A549 treated with DMSO at 1 μM for 4 hours (cell line): ENCODE results near the gene UCKL1. TPM values are rescaled to one million over a fixed set of nuclear protein-coding genes. Genes with fewer than 3 reads are reported as not detected.

ENCODE experiments used
- total RNA-seq: library from RNA; stranded (reverse); fragments of 200-300 nt; extraction: Qiagen RNA extraction; gene quantifications from 5 replicates; pipeline ENCODE4 v1.2.3, GENCODE V29; 2022; ENCODE audit warnings: low read depth

Gene UCKL1
- 22.8 to 34.9 TPM (median 29.4 TPM) in 5 replicates for total RNA-seq

GRCh38 chr20:63955827-63956663, at the start of gene UCKL1:
Gene UCKL1, minus strand, starts transcription at chr20:63956416. Its CDS starts 44 bp downstream, at chr20:63956372.

DNA sequence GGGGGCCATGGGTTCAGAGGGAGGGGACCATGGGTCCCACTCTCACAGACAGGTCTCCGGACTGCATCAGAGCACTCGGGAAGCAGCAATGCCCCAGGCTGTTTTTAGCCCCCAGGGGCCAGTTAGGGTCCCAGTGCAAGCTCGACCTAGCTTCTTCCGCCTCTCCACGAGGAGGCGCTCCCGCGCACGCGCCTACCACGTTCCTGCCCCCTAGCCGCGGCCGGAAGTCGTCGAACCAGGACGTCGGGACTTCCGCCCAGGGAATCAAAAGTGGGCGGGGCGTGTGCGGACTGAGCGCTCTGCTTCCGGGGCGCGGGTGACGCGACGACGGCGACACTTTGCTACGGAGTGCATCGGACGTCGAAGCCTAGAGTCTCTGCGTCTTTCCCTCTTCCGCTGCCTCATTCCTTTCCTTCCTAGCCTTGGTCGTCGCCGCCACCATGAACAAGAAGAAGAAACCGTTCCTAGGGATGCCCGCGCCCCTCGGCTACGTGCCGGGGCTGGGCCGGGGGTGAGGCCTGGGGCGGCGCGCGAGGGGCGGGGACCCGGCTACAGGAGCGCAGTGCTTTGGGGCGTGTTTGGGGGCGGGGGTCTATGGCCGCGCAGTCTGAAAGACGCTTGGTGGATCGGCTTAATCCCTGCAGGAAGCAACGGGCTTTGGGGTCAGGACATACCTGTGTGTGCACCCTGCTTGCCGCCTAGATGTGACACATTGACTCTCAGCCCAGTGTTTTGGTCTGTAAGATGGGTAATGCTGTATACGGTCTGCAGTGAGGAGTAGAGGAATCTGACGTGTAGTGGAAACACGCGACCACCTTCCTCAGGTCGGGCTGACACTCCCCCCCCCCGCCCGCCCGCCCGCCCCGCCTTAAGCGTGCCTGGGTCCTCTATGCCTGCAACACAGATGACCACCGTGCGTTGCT, 24.9 kb upstream of the UCKL1 start, which contains the start of gene PRPF6:
PRPF6 (plus strand) TSS at position 327 of the 923 bp plus-strand sequence; CDS start at position 441, 114 bp downstream.

GRCh38 chr20:63979557-63980316, 23.5 kb upstream of the UCKL1 start, which contains the start of gene SAMD10:
Gene SAMD10, minus strand, starts transcription at chr20:63979642. Its CDS starts 175 bp downstream, at chr20:63979467.

DNA sequence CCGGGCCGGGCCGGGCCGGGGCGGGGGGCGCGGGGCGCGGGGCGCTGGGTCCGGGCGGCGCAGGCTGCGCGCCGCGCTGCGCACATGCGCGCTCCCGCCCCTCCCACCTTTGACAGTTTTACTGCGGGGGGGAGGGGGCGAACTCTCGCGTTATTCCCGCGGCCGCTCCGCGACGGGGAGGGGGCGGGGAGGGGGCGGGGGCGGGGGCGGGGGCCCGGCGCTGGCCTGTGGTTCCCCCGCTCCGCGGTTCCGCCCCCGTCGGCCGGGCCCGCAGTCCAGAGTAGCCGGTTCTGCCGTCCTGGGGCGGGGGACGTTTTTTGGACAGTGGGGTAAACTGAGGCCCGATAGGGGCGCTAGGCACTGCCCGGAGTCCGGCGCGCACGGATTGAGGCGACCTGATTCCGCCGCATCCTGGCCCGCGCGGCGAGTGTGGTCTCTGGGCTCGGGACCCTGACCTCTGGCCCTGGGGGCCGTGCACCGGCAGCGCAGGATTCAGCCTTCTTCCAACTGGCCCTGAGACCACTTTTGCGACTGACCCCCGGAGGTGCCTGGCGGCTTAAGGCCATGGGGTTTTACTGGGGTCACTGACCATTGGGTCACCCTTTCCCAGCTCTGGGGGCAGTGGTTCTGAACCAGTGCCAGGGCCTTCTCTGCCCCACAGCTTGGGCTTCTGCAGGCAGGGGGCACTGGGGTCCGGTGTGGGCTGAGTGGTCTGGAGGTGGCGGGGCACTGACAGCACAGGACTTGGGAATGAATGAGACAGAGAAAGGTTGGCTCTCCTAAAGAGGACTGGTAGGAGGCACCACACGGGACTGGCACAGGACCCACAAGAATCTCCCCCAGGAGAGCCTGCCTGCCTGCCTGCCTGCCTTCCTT, 13.9 kb upstream of the UCKL1 start, which contains the start of gene ZNF512B:
ZNF512B (minus strand) TSS at position 93 of the 876 bp plus-strand sequence. CDS start 1,980 bp downstream, outside the sequence.

GRCh38 chr20:63894358-63895201, 61.6 kb downstream of the UCKL1 start, which contains the start of gene DNAJC5:
Gene DNAJC5, plus strand, starts transcription at chr20:63895126. Its CDS starts 33,220 bp downstream, at chr20:63928346.

Other genes with a start within 250 kb of the UCKL1 start
- 27.9 to 37.6 TPM (median 32.6 TPM) in 5 replicates for gene ARFRP1, start 248.4 kb downstream of the UCKL1 start, total RNA-seq
- 24.0 to 30.5 TPM (median 27.2 TPM) in 5 replicates for gene ZGPAT, start 248.4 kb downstream of the UCKL1 start, total RNA-seq
- 3.4 to 11.6 TPM (median 8.1 TPM) in 5 replicates for gene LIME1, start 219.8 kb downstream of the UCKL1 start, total RNA-seq
- gene SLC2A4RG, start 216.6 kb downstream of the UCKL1 start, total RNA-seq, result 60.9 to 99.3 TPM (median 87.7 TPM) in 5 replicates
- 0.50 to 0.94 TPM (median 0.77 TPM) in 5 replicates for gene ZBTB46, start 125.2 kb downstream of the UCKL1 start, total RNA-seq
- gene ABHD16B, start 94.9 kb downstream of the UCKL1 start, total RNA-seq, result 0.05 TPM in 1 of 5 replicates, not detected in the others
- 119 to 136 TPM (median 132 TPM) in 5 replicates for gene TPD52L2, start 91.1 kb downstream of the UCKL1 start, total RNA-seq
- 26.4 to 31.6 TPM (median 31.2 TPM) in 5 replicates for gene DNAJC5, start 61.3 kb downstream of the UCKL1 start, total RNA-seq
- gene ZNF512B, start 13.5 kb upstream of the UCKL1 start, total RNA-seq, result 10.0 to 13.3 TPM (median 12.2 TPM) in 5 replicates
- 0.10 to 0.13 TPM in 2 of 5 replicates, not detected in the others for gene SAMD10, start 23.2 kb upstream of the UCKL1 start, total RNA-seq
- gene PRPF6, start 24.7 kb upstream of the UCKL1 start, total RNA-seq, result 52.6 to 60.3 TPM (median 55.1 TPM) in 5 replicates
- 0.19 to 0.39 TPM (median 0.33 TPM) in 5 replicates for gene C20orf204, start 79.8 kb upstream of the UCKL1 start, total RNA-seq
- 1.1 to 2.3 TPM (median 1.7 TPM) in 5 replicates for gene SOX18, start 93.2 kb upstream of the UCKL1 start, total RNA-seq
- 38.4 to 48.7 TPM (median 42.8 TPM) in 5 replicates for gene TCEA2, start 106.8 kb upstream of the UCKL1 start, total RNA-seq
- 15.3 to 25.0 TPM (median 23.1 TPM) in 5 replicates for gene RGS19, start 123.1 kb upstream of the UCKL1 start, total RNA-seq
- 0.40 to 0.71 TPM (median 0.51 TPM) in 5 replicates for gene OPRL1, start 123.7 kb upstream of the UCKL1 start, total RNA-seq
- gene LKAAEAR1, start 128.0 kb upstream of the UCKL1 start, total RNA-seq, result 1.3 to 1.8 TPM (median 1.4 TPM) in 4 of 5 replicates, not detected in the other
- not detected in 5 replicates for gene NPBWR2, start 151.1 kb upstream of the UCKL1 start, total RNA-seq
- gene MYT1, start 208.0 kb upstream of the UCKL1 start, total RNA-seq, result 0.09 to 0.38 TPM (median 0.13 TPM) in 5 replicates